ENCODE data around the gene TEKT2. TPM values are rescaled to one million over a fixed set of nuclear protein-coding genes. Genes with fewer than 3 reads are reported as not detected.

Gene TEKT2
- total RNA-seq, 1 experiment from 2014 or later = 0.20 TPM

- no peak for TF ChIP-seq CTCF (conservative IDR thresholded peaks at IDR 0.05)
- no peak overlapping the region for H3K27ac ChIP-seq (ENCODE audit: insufficient read length, low read depth, low read length)
Observed at GRCh38 chr1:36089393-36090121, 5.7 kb downstream of the TEKT2 start.

More at GRCh38 chr1:36089393-36090121, 5.7 kb downstream of the TEKT2 start:
- H3K23ac ChIP-seq (ENCODE audit: insufficient read length, low read depth, low read length) = no peak overlapping the region
- H4K91ac ChIP-seq (ENCODE audit: insufficient read length, low read depth, low read length) = no peak overlapping the region
- H3K27me3 ChIP-seq (ENCODE audit: insufficient read depth, low read length) = no peaks in the 10 kb centered on the region
- peaks cover 2% of the 10 kb centered on the region; the same call in 1 of the 2 replicates for H3K79me2 ChIP-seq (ENCODE audit: insufficient read depth, low read length)
- no peaks in the 10 kb centered on the region; a peak in 1 of 5 replicates for H3K9me3 Mint-ChIP-seq
- no peaks in the 10 kb centered on the region for H3K9me3 ChIP-seq (ENCODE audit: control insufficient read depth, low read depth, low read length)
- H4K20me1 ChIP-seq (ENCODE audit: control insufficient read depth, insufficient read depth, insufficient read length) = no peaks in the 10 kb centered on the region
- no peak overlapping the region for H2BK12ac ChIP-seq (ENCODE audit: insufficient read length, low read depth, low read length)
- H3K4ac ChIP-seq (ENCODE audit: low read depth, low read length) = no peak overlapping the region
- no peak overlapping the region for H4K8ac ChIP-seq (replicated peaks; ENCODE audit: insufficient read length, low read depth, low read length)
- no peak overlapping the region for H2BK5ac ChIP-seq (ENCODE audit: insufficient read length, low read length)
- no peak overlapping the region for H3K18ac ChIP-seq (ENCODE audit: insufficient read length, low read depth, low read length)
- no peak overlapping the region for H4K5ac ChIP-seq (ENCODE audit: insufficient read length, low read depth, low read length)
- H3K56ac ChIP-seq (ENCODE audit: insufficient read length, low read depth, low read length) = no peak overlapping the region
- no CpG with 5 or more reads among the region's 32 CpGs for whole genome bisulfite sequencing (ENCODE audit: extremely low coverage, insufficient read length, low lambda C conversion rate)
- peaks cover 14 to 22% of the 10 kb centered on the region in 2 experiments for H3K4me1 Mint-ChIP-seq
- no peak overlapping the region for H2AK5ac ChIP-seq (ENCODE audit: insufficient read length, low read length)
- no peak overlapping the region for H3T11ph ChIP-seq (ENCODE audit: low read length)
- no peak overlapping the region for H2BK120ac ChIP-seq (ENCODE audit: low read depth, low read length, poor library complexity, severe bottlenecking)
- peak overlapping the region; percentile 41 to 90 (median 46); a peak in 6 of 7 replicates for H3K27ac Mint-ChIP-seq
- H3K4me1 ChIP-seq (ENCODE audit: insufficient read depth, low read length) = no peaks in the 10 kb centered on the region
- peaks cover 21 to 38% (median 36%) of the 10 kb centered on the region in 3 experiments; a peak in 6 of 7 replicates for H3K36me3 Mint-ChIP-seq (ENCODE audit: insufficient read depth in 1 of 3, low read depth in 3 of 3)
- no peaks in the 10 kb centered on the region for H3K79me1 ChIP-seq (ENCODE audit: insufficient read depth, low read depth, low read length, poor library complexity, severe bottlenecking)
- H3K9ac ChIP-seq (ENCODE audit: extremely low read depth, insufficient read length, low read length) = peak overlapping the region; percentile 63
- peaks cover 6% of the 10 kb centered on the region for H3K27me3 Mint-ChIP-seq (ENCODE audit: low read depth)
- peaks cover 6% of the 10 kb centered on the region for H3K23me2 ChIP-seq (ENCODE audit: insufficient read length, low read depth, low read length, poor library complexity, severe bottlenecking)
- peak overlapping the region; percentile 91 for H3K4me2 ChIP-seq (ENCODE audit: insufficient read depth, insufficient read length, low read length)
- H3K14ac ChIP-seq (ENCODE audit: insufficient read depth, low read length) = no peak overlapping the region
- no peak overlapping the region for H2BK20ac ChIP-seq (ENCODE audit: low read depth, low read length, poor library complexity, severe bottlenecking)
- H2BK15ac ChIP-seq (ENCODE audit: low read depth, low read length) = no peak overlapping the region
- DNase-seq = no peak
- no peak overlapping the region for H2AFZ ChIP-seq (ENCODE audit: low read length)
- H3K4me3 Mint-ChIP-seq = peak overlapping the region; percentile 87

Measured in H9 (cell line).